ENCODE measurements around the gene MYL9. TPM values are rescaled to one million over a fixed set of nuclear protein-coding genes. Genes with fewer than 3 reads are reported as not detected.

Gene MYL9
- total and polyA plus RNA-seq, 2 donors (not counting 1 experiment from before 2014, with no cell fraction given) = 0.78 to 3.5 TPM

- Histone ChIP-seq H3K36me3 (replicated peaks in 1 of 2; ENCODE audit: control extremely low read depth in 1 of 2, control insufficient read depth in 1 of 2, extremely low read depth in 1 of 2, insufficient read depth in 2 of 2, low read length in 1 of 2) (peaks cover 5 to 69% of the 10 kb centered on the region in 2 experiments), H4K20me1 (ENCODE audit: control insufficient read depth, insufficient read depth, low read length, poor library complexity, severe bottlenecking) (peaks cover 15% of the 10 kb centered on the region), H3K79me2 (ENCODE audit: control insufficient read depth, insufficient read depth, low read length) (peaks cover 17% of the 10 kb centered on the region), H3K9ac (ENCODE audit: low read length) (no peak overlapping the region), H3K4me2 (replicated peaks; ENCODE audit: low read depth, low read length, poor library complexity, severe bottlenecking) (no peak overlapping the region), H3K9me3 (ENCODE audit: control extremely low read depth in 1 of 3, control insufficient read depth in 2 of 3, insufficient read depth in 1 of 3, low read length in 2 of 3) (no peaks in the 10 kb centered on the region), H3K4me1 (ENCODE audit: control insufficient read depth in 2 of 2, insufficient read depth in 2 of 2, low read length in 2 of 2) (no peaks in the 10 kb centered on the region), H3K4me3 (ENCODE audit: control extremely low read depth in 1 of 5, extremely low read depth in 1 of 5, insufficient read depth in 1 of 5, low read depth in 2 of 5, low read length in 4 of 5) (no peak overlapping the region), H3K27me3 (replicated peaks in 1 of 4; ENCODE audit: control extremely low read depth in 1 of 4, control insufficient read depth in 3 of 4, insufficient read depth in 4 of 4, low read length in 3 of 4) (no peaks in the 10 kb centered on the region), H2AFZ (ENCODE audit: insufficient read depth, low read depth, low read length, poor library complexity, severe bottlenecking) (no peak overlapping the region), H3K27ac (ENCODE audit: low read length in 2 of 2) (peak overlapping the region in 1 of 2 donors; percentile 51)
- ChIA-PET POLR2A (interaction anchor here (0.6 kb wide), 1 partner anchor 95 kb away, joined by 5 read pairs; no protein-coding TSS in a partner anchor), CTCF (no interaction called here)
- Mint-ChIP-seq H3K27me3 (no peaks in the 10 kb centered on the region), H3K27ac (no peak overlapping the region), H3K4me1 (peaks cover 4% of the 10 kb centered on the region), H3K9me3 (ENCODE audit: insufficient read depth) (no peaks in the 10 kb centered on the region), H3K4me3 (no peak overlapping the region)
- no CpG with 5 or more reads among the region's 3 CpGs for WGBS (ENCODE audit: insufficient coverage)
- ATAC-seq (ENCODE audit: low read depth) (no peak), DNase-seq (no peak)
- no peak for TF ChIP-seq CTCF (IDR thresholded peaks at IDR 0.05)
- TF ChIP-seq EZH2 (IDR thresholded peaks at IDR 0.05; ENCODE audit: borderline replicate concordance, insufficient read depth, low read depth, low read length, poor library complexity, severe bottlenecking) = no peak
- intact Hi-C loops (cut with micrococcal nuclease) = no loop called here
These were observed 39.8 kb upstream of the MYL9 start for GRCh38 chr20:36501367-36502006.

- no CpG with 5 or more reads among the region's 4 CpGs for WGBS (ENCODE audit: insufficient coverage)
- no peak for DNase-seq
These were observed 37.0 kb upstream of the MYL9 start for GRCh38 chr20:36504295-36504694.

More at GRCh38 chr20:36504295-36504694, 37.0 kb upstream of the MYL9 start:
- Histone ChIP-seq H3K4me2 (replicated peaks; ENCODE audit: low read depth, low read length, poor library complexity, severe bottlenecking) (no peak overlapping the region), H3K79me2 (ENCODE audit: control insufficient read depth, insufficient read depth, low read length) (peaks cover 3% of the 10 kb centered on the region), H3K36me3 (replicated peaks in 1 of 2; ENCODE audit: control extremely low read depth in 1 of 2, control insufficient read depth in 1 of 2, extremely low read depth in 1 of 2, insufficient read depth in 2 of 2, low read length in 1 of 2) (peaks cover 6 to 53% of the 10 kb centered on the region in 2 experiments), H2AFZ (ENCODE audit: insufficient read depth, low read depth, low read length, poor library complexity, severe bottlenecking) (no peak overlapping the region), H3K4me3 (ENCODE audit: control extremely low read depth in 1 of 5, extremely low read depth in 1 of 5, insufficient read depth in 1 of 5, low read depth in 2 of 5, low read length in 4 of 5) (no peak overlapping the region), H4K20me1 (ENCODE audit: control insufficient read depth, insufficient read depth, low read length, poor library complexity, severe bottlenecking) (no peaks in the 10 kb centered on the region), H3K4me1 (ENCODE audit: control insufficient read depth in 2 of 2, insufficient read depth in 2 of 2, low read length in 2 of 2) (no peaks in the 10 kb centered on the region), H3K27ac (ENCODE audit: low read length in 2 of 2) (no peak overlapping the region), H3K9me3 (ENCODE audit: control extremely low read depth in 1 of 3, control insufficient read depth in 2 of 3, insufficient read depth in 1 of 3, low read length in 2 of 3) (no peaks in the 10 kb centered on the region), H3K9ac (ENCODE audit: low read length) (no peak overlapping the region), H3K27me3 (replicated peaks in 1 of 4; ENCODE audit: control extremely low read depth in 1 of 4, control insufficient read depth in 3 of 4, insufficient read depth in 4 of 4, low read length in 3 of 4) (no peaks in the 10 kb centered on the region)
- no peak overlapping the region for H3K4me3 Mint-ChIP-seq
- H3K27ac Mint-ChIP-seq = no peak overlapping the region
- no peaks in the 10 kb centered on the region for H3K9me3 Mint-ChIP-seq (ENCODE audit: insufficient read depth)
- TF ChIP-seq EZH2 (IDR thresholded peaks at IDR 0.05; ENCODE audit: borderline replicate concordance, insufficient read depth, low read depth, low read length, poor library complexity, severe bottlenecking) (no peak), CTCF (IDR thresholded peaks at IDR 0.05) (peak; percentile 25)
- ChIA-PET POLR2A (no interaction called here), CTCF (no interaction called here)
- ATAC-seq (ENCODE audit: low read depth) = no peak
- intact Hi-C loops (cut with micrococcal nuclease) = no loop called here
- no peaks in the 10 kb centered on the region for H3K27me3 Mint-ChIP-seq
- H3K4me1 Mint-ChIP-seq = peaks cover 4% of the 10 kb centered on the region

All from B cell (primary cell).